AG04450 (cell line): Measurements from ENCODE around the gene C16orf86. TPM values are rescaled to one million over a fixed set of nuclear protein-coding genes. Genes with fewer than 3 reads are reported as not detected.

Experiments used
- CTCF ChIA-PET: fragments of 300-600, 350-600 bp; formaldehyde crosslinking; extraction: SDS; loops from one replicate; lab custom pipeline; 2022; ENCODE audit warnings: antibody characterized with exemption, inconsistent platforms; lab: Charles Lee
- POLR2A ChIA-PET: fragments of 350-600 bp; formaldehyde crosslinking; extraction: SDS; loops from one replicate; lab custom pipeline; 2021; ENCODE audit warnings: antibody characterized with exemption, inconsistent platforms; lab: Yijun Ruan, JAX
- DNase-seq: peaks from one replicate; pipeline ENCODE4 v3.0.0-alpha.2; 2011; ENCODE audit warnings: low read depth, low spot score
- H3K27ac ChIP-seq: one replicate; pipeline ENCODE4 v1.5.1; 2012; ENCODE audit warnings: low read depth, low read length, control low read depth
- H3K27me3 ChIP-seq: one replicate; pipeline ENCODE4 v1.6.0; 2012; ENCODE audit warnings: low read length; ENCODE audit not compliant: control insufficient read depth, insufficient read depth
- H3K4me3 ChIP-seq: 2 replicates; pipeline ENCODE4 v1.5.1; 2011; ENCODE audit warnings: mild to moderate bottlenecking, low read depth, low read length, control low read depth
- H3K9me3 ChIP-seq: 2 replicates; pipeline ENCODE4 v1.5.1; 2012; ENCODE audit warnings: low read length; ENCODE audit not compliant: control insufficient read depth, insufficient read depth
- polyA plus RNA-seq: library from polyadenylated mRNA; depleted of rRNA; stranded (reverse); fragments of >200 nt; gene quantifications from 2 replicates; pipeline ENCODE4 v1.2.3, GENCODE V29; 2011
- TF ChIP-seq, protein P1 (sequence below): IDR thresholded peaks from 2 replicates; pipeline ENCODE4 v1.5.1; 2011; ENCODE audit warnings: low read depth, low read length, control low read depth, inconsistent platforms

C16orf86 gene
- polyA plus RNA-seq, 1 experiment = 0.56 TPM

GRCh38 chr16:67637625-67638024 is 29.0 kb upstream of the C16orf86 start:
- no peak for DNase-seq
- TF ChIP-seq, protein P1, sequence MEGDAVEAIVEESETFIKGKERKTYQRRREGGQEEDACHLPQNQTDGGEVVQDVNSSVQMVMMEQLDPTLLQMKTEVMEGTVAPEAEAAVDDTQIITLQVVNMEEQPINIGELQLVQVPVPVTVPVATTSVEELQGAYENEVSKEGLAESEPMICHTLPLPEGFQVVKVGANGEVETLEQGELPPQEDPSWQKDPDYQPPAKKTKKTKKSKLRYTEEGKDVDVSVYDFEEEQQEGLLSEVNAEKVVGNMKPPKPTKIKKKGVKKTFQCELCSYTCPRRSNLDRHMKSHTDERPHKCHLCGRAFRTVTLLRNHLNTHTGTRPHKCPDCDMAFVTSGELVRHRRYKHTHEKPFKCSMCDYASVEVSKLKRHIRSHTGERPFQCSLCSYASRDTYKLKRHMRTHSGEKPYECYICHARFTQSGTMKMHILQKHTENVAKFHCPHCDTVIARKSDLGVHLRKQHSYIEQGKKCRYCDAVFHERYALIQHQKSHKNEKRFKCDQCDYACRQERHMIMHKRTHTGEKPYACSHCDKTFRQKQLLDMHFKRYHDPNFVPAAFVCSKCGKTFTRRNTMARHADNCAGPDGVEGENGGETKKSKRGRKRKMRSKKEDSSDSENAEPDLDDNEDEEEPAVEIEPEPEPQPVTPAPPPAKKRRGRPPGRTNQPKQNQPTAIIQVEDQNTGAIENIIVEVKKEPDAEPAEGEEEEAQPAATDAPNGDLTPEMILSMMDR = no peak
- CTCF ChIA-PET = interaction anchor here (2.1 kb wide), 1 partner anchor 91 kb away, joined by 10 read pairs; no protein-coding TSS in a partner anchor
- no peak overlapping the region for H3K4me3 ChIP-seq
- POLR2A ChIA-PET = no interaction called here
- no peak overlapping the region for H3K27ac ChIP-seq
- no peaks in the 10 kb centered on the region for H3K27me3 ChIP-seq
- no peaks in the 10 kb centered on the region for H3K9me3 ChIP-seq

- no peak for DNase-seq
- Histone ChIP-seq H3K27me3 (peaks cover 22% of the 10 kb centered on the region), H3K27ac (no peak overlapping the region), H3K9me3 (no peaks in the 10 kb centered on the region), H3K4me3 (no peak overlapping the region)
- ChIA-PET CTCF (interaction anchor here (0.6 to 10.2 kb wide), 9 partner anchors 9 to 228 kb away, joined by 3 to 75 read pairs (median 4); partner anchors contain the start of genes ATP6V0D1 and CTCF), POLR2A (no interaction called here)
- TF ChIP-seq, protein P1 = no peak
Measured at GRCh38 chr16:67641779-67642708, 24.6 kb upstream of the C16orf86 start.

- TF ChIP-seq, protein P1 = no peak
- Histone ChIP-seq H3K4me3 (no peak overlapping the region), H3K9me3 (no peaks in the 10 kb centered on the region; the same call in 1 of the 2 replicates), H3K27me3 (peaks cover 33% of the 10 kb centered on the region), H3K27ac (no peak overlapping the region)
- CTCF ChIA-PET = interaction anchor here (0.6 to 10.2 kb wide), 13 partner anchors 9 to 130 kb away, joined by 3 to 75 read pairs (median 8); partner anchors contain the start of gene CTCF
- no peak for DNase-seq
- POLR2A ChIA-PET = no interaction called here
Measured at GRCh38 chr16:67644038-67644437, 22.6 kb upstream of the C16orf86 start.

DNA sequence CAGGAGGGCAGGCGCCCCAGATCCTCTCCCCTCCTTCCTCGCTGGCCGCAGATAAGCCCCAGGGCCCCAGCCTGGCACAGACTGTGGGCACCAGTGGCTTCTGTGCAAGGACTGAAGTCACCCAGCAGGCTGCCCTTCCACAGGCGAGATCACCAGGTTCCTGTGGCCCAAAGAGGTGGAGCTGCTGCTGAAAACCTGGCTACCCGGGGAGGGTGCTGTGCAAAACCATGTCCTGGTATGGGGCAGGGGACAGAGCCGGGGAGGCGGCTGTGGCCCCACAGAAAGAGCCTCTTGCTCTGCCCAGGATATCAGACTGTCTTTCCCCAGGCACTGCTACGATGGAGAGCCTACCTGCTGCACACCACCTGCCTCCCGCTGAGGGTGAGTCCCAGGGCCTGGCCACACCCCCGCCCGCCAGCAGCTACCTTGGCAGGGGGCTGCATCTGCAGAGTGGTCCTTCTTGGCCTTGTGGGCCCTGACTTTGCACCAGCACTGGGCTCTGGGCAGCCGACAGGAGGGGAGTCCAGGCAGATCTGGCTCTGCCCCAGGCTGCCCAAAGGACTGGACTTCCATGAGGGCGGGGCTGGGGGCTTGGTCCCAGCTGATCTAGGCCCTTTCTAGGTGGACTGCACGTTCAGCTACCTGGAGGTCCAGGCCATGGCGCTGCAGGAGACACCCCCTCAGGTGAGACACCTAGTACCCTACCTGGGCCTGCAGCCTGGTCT is 21.1 kb upstream of the C16orf86 start:
- TF ChIP-seq, protein P1 = no peak
- Histone ChIP-seq H3K27me3 (peaks cover 47% of the 10 kb centered on the region), H3K9me3 (no peaks in the 10 kb centered on the region; the same call in 1 of the 2 replicates), H3K4me3 (no peak overlapping the region), H3K27ac (no peak overlapping the region)
- ChIA-PET CTCF (interaction anchor here (0.6 to 10.2 kb wide), 18 partner anchors 11 to 164 kb away, joined by 3 to 75 read pairs (median 6); partner anchors contain the start of gene CTCF), POLR2A (interaction anchor here (1.1 kb wide), 1 partner anchor 15 kb away, joined by 3 read pairs; the partner anchor contains the start of gene ACD)
- no peak for DNase-seq
